ENCODE measurements around the gene QSER1. TPM values are rescaled to one million over a fixed set of nuclear protein-coding genes. Genes with fewer than 3 reads are reported as not detected.

The QSER1 gene
- total and polyA plus RNA-seq, 9 of the 15 experiments (the other 6 are each of a cell fraction or from before 2014, with no cell fraction given): 5.8 to 33.6 (median 22.3) TPM

- TF ChIP-seq ZMIZ1 (IDR thresholded peaks at IDR 0.05; ENCODE audit: low read depth in 2 of 2, low read length in 2 of 2): 0 out of 4 replicates have a peak, but pooled peaks of 1 of the 2 experiments have one; percentile 49
- TF ChIP-seq ARNT (IDR thresholded peaks at IDR 0.05): peak in 1 of 2 experiments; percentile 54; a peak in 1 of 4 replicates
- TF ChIP-seq POLR2A (conservative IDR thresholded peaks at IDR 0.05): peak; percentile 85
- 0 out of 2 replicates have a peak, but pooled peaks have one; percentile 18 for TF ChIP-seq GABPA (tag; conservative IDR thresholded peaks at IDR 0.05; ENCODE audit: low read depth)
- no peak for TF ChIP-seq ZBTB9 (CRISPR knock-in tag; IDR thresholded peaks at IDR 0.05)
- TF ChIP-seq KDM1A (IDR thresholded peaks at IDR 0.05): peak in 1 of 2 experiments; percentile 35; a peak in 1 of 4 replicates
- TF ChIP-seq SUPT5H (IDR thresholded peaks at IDR 0.05): peak; percentile 77
- TF ChIP-seq TCF15 (CRISPR knock-in tag; IDR thresholded peaks at IDR 0.05): no peak
- peak in 1 of 2 experiments; percentile 66; a peak in 1 of 4 replicates for TF ChIP-seq RCOR1 (IDR thresholded peaks at IDR 0.05; ENCODE audit: borderline replicate concordance in 1 of 2, low read depth in 2 of 2, low read length in 2 of 2)
- peak; percentile 78 for TF ChIP-seq POLR2H (tag; IDR thresholded peaks at IDR 0.05; ENCODE audit: low read depth)
- 0 out of 6 replicates have a peak, but pooled peaks of 1 of the 3 experiments have one; percentile 15 for TF ChIP-seq ZBTB11 (CRISPR knock-in tag; IDR thresholded peaks at IDR 0.05)
- TF ChIP-seq FOXM1 (IDR thresholded peaks at IDR 0.05; ENCODE audit: low read depth): peak; percentile 90
- no peak for TF ChIP-seq FOXM1 (CRISPR knock-in tag; IDR thresholded peaks at IDR 0.05; ENCODE audit: low read depth)
Measured at GRCh38 chr11:32894149-32894827, 1.7 kb downstream of the QSER1 start (continued).
